GM21717 (cell line): ENCODE results near the gene TIGD6.
"Not testable (repeated sequence)": the region's sequence is repeated elsewhere in the genome, so short reads cannot be mapped to it uniquely, and the experiment has no call there.

ENCODE experiments used
- ATAC-seq: cut with Tn5 transposase; IDR thresholded peaks from one replicate; pipeline ENCODE4 v1.9.1; 2021; ENCODE audit warnings: mild to moderate bottlenecking, moderate library complexity; ENCODE audit not compliant: unreplicated experiment

Gene TIGD6

DNA sequence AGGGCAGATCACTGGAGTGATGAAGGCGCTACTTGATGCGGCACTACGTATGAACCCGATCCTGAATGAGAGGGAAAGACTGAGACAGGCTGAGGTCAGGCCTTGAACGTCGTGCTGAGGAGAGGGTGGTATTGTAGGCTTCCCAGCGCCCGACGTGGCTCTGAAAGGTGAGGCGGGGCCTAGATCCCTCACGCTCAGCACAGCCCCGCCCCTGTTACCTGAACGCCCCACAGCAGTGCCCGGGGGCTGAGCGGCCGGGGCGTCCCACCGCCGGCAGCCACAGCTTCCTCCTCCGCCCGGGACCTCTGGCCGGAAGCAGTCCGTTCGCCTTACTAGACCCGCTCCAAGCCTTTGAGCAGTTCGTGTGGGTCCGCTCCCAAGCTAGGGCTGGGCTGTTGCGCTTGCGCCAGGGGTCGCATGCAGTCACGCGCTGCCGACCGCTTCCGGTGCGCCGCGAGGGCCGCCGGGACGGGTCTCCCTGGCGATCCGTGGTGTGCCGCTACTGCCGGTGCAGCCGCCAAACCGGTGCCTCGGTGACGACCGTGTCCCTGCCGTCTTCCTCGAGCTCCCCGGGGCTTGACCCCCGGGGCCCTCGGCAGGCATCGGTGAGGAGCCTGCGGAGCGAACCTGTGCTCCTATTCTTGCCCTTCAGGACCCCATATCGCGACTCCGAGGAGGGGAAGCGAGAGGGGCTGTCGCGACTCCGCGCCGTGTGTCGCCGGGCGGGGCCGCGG lies at the start of gene TIGD6, which contains the start of gene HMGXB3:
Gene TIGD6 (minus strand): TSS at position 399 of the 734 bp plus-strand sequence. CDS start 4,306 bp downstream, outside the sequence.
Gene HMGXB3 (plus strand): TSS at position 484 of the 734 bp plus-strand sequence. CDS start 4,114 bp downstream, outside the sequence.
- ATAC-seq = peak; percentile 88

DNA sequence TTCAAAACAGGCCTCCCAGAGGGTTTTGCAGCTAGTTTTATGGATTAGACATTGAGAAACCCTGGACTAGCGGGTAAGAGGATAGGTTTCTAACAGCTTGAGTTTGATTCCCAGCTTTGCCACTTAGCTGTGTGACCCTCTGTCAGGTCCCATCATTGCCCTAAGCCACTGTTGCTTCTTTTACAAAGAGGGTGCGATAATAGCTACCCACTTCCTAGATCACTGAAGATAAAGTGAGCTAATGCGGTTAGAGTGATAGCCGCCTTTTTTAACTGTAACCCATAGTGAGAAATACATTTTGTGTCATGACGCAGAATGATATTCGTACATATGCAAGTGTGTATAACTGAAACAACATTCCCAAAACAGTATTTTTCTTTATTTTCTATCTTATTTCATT lies 45.6 kb upstream of the TIGD6 start:
- ATAC-seq = no peak

DNA sequence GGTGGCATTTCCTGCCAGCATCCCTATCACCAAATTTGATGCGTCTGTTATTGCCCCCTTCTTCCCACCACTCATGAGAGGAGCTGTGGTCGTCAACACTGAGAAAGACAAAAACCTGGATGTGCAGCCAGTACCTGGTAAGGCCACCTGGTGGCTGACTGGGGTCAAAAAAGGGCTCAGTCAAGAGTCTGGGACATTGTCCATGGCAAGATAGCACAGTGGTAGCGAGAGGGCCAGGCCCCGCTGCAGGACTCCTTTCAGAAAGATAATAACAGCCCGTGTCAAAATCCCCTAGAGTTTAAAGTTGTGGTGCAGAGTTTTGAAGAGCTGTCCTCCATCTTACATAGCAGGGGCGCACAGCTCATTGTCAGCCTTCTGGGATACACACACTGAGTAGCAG lies 45.1 kb upstream of the TIGD6 start:
- no peak for ATAC-seq

DNA sequence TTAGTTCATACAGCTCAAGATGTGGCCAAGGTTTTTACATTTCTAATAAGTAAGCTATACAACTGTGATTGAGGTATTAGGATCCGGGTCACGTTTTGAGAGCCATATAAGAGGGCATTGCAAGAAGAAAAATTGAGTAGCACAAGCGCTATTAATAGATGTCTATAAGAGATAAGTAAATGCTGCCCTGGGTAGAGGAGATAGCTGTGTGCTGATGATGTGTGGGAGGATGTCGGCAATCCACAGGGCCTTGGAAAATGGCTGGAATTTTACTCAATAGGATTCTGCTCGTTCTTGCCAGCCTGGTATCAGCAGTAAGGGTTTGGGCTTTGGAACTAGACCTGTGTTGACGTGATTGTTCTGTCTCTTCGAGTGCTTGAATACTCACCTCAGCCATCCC lies 44.3 kb upstream of the TIGD6 start:
- no peak for ATAC-seq

DNA sequence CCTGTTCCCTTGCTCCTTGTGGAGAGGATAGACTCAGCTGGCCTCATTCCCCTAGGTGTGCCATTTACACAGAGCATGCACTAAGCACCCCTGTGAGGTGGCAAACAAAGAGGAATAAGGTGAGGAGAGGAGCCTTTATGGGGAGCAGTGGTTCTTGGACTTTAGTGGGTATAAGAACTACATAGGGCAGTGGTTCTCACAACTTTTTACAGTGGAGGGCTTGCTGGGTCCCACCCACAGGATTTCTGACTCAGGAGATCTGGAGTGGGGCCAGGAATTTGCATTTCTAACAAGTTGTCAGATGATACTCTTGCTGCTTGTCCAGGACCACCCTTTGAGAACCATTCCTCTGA lies 43.9 kb upstream of the TIGD6 start:
- no peak for ATAC-seq

DNA sequence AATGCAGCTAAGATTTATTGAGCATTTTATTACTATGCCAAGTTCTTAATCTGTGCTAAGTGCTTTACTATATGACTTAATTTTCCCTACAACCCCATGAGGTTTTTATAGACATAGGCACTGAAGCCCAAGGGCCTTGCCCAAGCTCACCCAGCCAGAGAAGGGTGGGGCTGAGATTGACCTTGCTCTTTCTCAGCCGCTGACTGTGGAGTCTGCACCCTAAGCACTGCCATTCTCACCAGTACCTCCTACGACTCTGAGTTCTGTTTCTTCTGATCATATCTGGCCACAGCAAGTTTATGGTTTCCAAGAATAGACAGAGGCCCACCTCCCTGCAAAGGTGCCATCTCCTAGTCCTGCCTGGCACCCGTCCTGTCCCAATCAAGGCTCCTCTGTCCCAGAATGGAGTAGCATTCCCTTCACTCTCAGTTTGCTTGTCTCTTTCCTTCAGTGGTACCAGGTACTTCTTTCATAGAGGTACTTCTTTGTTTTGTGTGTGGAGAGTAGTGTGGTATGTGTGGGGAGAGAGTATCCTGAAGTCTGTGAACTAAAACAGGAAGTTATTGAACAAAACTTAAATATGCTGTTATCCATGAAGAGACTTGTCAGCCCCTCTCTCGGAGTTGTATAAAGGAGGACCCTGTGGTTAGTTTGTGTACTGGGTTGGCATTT lies 43.3 kb upstream of the TIGD6 start:
- no peak for ATAC-seq

DNA sequence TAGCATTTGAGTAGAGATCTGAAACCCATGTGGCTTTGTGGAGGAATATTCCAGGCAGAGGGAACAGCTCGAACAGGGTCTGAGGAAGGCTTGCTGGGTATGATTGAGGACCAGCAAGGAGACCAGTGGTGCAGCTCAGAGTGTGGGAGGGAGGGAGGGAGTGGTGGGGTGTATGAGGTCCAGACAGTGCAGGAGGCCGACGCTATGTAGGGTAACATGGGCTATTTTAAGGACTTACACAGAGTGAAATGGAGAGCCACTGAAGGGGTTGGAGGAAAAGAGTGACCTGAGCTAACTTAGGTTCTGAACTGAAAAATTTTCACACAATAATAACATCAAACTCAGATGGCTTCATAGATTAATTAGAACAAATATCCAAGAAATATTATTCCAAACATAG lies 42.0 kb upstream of the TIGD6 start:
- no peak for ATAC-seq

DNA sequence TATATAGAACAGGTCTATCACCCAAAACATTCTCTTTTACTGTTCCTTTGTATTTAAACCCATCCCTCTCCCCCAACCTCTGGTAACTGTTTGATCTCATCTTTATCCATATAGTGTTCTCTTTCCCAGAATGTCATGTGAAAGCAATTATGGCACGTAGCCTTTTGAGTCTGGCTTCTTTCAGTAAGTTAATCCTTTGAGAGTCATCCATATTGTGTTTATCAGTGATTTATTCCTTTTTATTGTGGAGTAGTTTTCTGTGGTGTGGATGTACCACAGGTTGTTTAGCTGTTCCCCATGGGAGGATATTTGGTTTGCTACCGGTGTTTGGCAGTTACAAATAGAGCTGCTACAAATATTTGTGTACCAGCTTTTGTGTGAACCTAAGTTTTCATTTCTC lies 38.1 kb upstream of the TIGD6 start:
- no peak for ATAC-seq

DNA sequence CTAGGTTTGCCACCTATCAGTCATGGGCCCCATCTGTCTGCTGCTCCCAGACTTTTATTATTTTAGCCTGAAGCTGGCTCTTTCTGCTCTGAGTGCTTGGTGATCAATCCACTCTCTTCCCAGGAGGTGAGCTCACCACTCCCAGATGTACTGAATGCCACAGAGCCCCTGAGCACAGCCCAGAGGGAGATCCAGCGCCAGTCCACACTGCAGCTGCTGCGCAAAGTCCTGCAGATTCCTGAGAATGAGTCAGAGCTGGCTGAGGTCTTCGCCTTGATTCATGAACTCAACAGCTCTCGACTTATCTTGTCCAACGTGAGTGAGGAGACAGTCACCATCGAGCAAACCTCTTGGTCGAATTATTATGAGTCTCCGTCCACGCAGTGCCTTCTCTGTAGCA lies 36.1 kb upstream of the TIGD6 start:
- ATAC-seq = no peak

DNA sequence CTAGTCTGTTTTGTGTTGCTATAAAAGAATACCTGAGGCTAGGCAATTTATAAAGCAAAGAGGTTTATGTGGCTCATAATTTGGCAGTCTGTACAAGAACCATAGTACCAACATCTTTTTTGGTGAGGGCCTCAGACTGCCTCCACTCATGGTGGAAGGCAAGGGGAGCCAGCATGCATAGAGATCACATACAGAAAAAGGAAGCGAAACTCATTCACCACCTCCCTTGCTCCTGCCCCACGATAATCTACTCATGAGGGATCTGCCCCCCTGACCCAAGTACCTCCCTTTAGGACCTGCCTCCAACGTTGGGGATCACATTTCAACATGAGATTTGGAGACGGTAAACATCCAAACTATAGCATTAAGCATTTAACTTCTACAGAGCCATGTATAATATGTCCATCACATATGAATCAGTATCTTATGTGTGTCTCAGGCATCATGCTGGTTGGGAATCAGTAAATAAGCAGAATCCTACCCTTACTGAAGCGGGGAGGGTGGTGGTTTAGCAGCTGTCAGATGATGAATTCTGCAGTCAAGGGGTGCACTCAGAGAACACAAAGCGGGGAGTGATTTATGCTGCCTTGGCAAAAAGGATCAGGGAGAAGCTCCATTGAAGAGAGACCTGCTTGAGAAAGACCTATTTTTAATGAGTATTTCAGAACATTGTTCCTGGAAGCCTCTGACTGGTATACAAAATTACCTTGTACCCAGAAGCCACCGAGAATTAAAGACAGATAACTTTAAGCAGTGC lies 34.9 kb upstream of the TIGD6 start:
- peak; percentile 97 for ATAC-seq

DNA sequence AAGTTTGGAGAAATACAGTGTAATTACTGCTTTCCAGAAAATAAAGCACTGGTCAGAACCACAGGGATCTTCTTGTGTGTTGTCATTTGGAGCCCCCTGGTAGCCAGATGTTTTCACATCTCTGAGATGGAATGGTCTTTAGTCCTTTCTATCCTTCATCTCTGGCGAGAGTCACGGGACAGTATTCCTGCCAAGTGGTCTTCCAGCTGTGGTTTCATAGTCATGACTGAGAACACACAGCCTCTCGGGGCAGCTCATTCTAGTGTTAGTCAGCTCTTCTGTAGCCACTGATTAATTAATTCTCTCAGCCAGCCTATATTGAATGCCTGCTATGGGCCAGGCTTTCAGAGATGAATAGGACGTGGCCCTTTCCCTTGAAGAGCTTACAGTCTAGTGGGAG lies 34.2 kb upstream of the TIGD6 start:
- no peak for ATAC-seq

DNA sequence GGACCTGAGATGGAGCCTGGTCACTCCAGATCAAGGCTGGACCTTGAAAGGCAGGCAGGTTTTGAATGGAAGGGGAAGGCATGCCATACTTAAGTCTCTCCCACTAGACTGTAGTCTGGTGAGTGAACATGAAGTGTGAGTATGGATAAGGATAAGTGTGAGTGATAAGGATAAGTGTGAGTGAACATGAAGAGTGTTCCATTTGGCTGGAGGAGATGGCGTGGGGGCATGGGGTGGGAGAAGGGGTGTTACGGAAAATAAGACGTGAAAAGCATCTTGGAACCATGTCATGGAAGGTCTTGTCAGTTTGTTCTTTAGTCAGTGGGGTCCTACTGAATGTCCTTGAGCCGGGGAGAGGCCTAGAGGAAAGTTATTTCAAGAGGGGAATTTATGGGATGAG lies 32.9 kb upstream of the TIGD6 start:
- ATAC-seq = no peak

DNA sequence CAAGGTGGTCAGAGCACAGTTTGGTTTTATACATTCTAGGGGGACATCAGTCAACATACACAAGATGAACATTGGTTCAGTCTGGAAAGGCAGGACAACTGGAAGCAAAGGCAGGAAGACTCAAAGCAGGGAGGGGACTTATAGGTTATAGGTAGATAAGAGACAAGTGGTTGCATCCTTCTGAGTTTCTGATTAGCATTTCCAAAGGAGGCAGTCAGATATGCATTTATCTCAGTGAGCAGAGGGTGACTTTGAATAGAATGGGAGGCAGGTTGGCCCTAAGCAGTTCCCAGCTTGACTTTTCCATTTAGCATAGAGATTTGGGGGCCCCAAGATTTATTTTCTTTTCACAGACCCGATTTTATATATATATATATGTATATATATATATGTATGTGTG lies 27.6 kb upstream of the TIGD6 start:
- not testable (repeated sequence) for ATAC-seq

DNA sequence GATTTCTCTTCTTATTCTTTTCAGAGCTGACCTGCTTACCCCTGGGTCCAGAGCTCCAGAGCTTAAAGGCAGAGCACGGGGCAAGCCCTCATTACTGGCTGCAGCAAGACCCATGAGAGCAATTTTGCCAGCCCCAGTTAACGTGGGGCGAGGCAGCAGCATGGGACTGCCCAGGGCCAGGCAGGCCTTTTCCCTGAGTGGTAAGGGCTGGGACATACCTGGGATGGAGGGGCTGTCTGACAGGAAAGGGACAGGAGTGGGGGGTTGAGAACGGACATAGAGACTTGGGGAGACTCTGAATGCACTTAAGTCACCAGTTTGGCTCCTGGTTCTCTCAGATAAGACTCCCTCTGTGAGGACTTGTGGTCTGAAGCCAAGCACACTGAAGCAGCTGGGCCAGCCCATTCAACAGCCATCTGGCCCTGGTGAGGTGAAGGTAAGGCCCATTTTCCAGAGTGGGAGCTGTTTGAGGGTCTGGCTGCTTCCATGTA lies 26.3 kb upstream of the TIGD6 start:
- no peak for ATAC-seq

DNA sequence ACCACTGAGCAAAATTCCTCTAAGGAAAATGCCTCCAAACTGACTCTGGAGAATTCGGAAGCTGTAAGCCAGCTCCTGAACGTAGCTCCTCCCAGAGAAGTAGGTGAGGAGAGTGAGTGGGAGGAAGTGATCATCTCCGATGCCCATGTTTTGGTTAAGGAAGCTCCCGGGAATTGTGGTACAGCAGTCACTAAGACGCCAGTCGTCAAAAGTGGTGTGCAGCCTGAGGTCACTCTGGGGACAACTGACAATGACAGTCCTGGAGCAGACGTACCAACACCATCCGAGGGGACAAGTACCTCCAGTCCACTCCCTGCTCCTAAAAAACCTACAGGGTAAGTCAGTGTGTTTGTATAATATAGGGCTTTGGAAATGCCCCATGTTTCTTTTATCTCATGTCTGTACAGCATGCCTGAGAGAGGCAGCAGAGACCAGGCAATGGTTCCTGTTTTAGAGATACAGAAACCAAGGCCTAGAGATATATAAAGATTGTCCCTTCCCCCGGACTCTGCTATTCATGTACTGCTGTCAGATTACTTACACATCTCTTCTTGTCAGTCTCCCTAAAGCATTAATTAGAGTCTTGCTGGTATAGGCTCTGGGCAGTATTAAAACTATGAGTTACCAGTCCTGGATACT lies 24.0 kb upstream of the TIGD6 start:
- ATAC-seq = no peak

DNA sequence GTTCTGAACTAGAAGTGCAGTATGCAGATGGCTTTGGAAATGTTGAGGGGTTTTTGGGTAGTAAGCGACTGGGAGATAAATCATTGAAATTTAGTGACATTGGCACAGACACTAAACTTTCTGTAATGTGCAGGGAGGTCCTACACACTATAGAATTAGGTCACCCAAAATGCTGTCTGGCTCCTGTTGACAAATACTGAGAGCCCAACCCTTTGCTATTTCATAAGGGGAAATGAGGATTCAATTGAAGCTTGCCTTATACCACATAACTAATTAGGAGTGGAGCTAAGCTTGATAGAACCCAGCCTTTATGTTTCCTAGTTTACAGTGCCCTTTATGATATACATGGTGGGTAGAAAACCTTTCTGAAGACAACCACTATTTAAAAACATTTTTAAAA lies 22.7 kb upstream of the TIGD6 start:
- ATAC-seq = no peak

DNA sequence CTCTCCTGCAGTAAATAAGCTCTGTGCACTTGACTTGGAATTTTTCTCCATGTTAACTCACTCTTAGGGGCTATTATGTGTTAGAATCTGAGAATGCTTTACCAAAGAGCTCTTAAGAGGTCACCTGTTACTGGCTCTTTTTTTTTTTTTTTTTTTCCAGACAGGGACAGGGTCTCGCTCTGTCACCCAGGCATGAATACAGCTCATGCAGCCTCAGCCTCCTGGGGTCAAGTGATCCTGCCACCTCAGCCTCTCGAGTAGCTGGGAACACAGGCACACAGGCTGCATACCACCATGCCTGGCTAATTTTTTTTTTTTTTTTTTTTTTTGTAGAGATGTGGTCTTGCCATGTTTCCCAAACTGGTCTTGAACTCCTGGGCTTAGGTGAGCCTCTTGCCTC lies 22.2 kb upstream of the TIGD6 start:
- no peak for ATAC-seq

DNA sequence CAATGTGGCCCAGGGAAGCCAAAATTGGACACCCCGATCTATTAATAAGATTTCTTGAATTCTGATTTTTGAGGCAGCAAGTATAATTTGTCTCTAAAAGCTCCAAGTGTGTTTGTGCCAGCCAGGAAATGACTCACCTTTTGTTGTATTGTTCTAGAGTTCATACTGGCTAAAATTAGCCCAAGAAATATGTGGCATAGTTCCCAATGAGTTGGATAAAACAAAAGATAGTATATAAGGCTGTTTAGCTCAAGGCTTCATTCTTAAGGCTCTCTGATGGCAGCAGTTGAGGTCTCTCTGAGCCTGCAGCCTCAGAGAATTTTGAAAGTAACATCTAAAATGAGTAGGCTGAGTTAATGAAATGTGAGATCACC lies 21.7 kb upstream of the TIGD6 start:
- ATAC-seq = no peak

DNA sequence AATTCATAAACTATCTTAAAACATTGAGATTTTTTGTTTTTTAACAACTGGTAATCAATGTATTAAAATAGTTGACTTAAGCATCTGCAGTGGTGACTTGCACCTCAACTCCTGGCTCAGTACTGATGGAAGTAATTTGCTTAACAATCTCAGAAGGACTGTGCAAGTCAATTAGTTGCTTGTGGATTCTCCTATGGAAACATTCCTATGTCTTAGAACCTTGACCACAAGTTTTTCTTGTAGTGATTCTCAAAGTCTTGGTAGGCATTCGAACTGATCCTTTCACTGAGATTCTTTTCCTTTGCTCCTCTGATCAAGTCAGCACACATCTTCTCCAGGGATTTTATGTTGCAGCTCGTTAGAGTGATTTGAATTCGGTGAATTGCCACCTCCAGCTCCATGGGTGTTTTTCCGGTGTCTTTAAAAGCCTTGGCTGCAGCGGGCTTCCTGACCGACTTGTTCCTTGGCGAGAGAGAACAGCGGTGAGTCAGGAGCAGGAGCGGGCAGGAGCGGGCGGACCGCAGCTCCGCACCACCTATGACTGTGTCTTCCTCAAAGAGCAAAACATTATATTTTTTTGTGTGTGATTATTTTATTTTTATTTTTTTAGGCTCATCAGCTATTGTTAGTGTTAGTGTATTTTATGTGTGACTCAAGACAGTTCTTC lies 21.2 kb upstream of the TIGD6 start:
- ATAC-seq = no peak

DNA sequence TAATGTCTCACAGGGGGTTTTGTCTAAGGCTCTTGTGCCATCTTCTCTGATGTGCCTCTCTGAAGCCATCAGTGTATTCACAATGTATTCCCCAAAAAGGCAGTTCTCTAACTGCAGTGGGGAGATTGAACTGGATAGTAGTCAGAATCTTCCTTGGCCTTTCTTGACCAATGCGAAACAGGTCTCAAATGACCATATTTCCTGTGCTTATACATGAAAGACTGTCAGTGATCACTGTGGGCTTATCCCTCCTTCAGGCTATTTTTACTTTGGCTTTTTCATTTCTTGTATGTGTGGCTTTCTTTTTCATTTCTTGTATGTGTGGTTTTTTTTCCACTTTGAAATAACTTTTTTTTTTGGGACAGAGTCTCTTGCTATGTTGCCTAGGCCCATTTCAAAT lies 19.8 kb upstream of the TIGD6 start:
- ATAC-seq = no peak
